Psoas muscle (tissue), 8 donors: ENCODE results near the gene ZNF573. TPM values are rescaled to one million over a fixed set of nuclear protein-coding genes. Genes with fewer than 3 reads are reported as not detected.
"Not testable (repeated sequence)": the region's sequence is repeated elsewhere in the genome, so short reads cannot be mapped to it uniquely, and the experiment has no call there.

Experiments used
- ATAC-seq, 4 donors: fragments of 200-7000 bp; cut with Tn5 transposase; one replicate each; pipeline ENCODE4 v1.9.1; 2020; ENCODE audit warnings: moderate library complexity in 3 of 4, mild to moderate bottlenecking in 2 of 4
- DNase-seq, 2 donors: peaks; one replicate each; pipeline ENCODE4 v3.0.0-alpha.2; 2020
- H3K27ac ChIP-seq: fragments of 200-600 bp; one replicate; pipeline ENCODE4 v1.8.0; 2022
- H3K27me3 ChIP-seq, 3 donors: fragments of 200-600 bp in 1 of 3; one replicate each; pipeline versions ENCODE4 v1.6.1 to v1.8.0; 2013 to 2022; ENCODE audit warnings: low read length in 2 of 3, mild to moderate bottlenecking in 2 of 3, moderate library complexity in 1 of 3; ENCODE audit not compliant: insufficient read depth in 3 of 3
- H3K36me3 ChIP-seq, 2 donors: fragments of 200-600 bp in 1 of 2; one replicate each; pipeline versions ENCODE4 v1.6.1 to v1.8.0; 2013 to 2022; ENCODE audit warnings: low read depth in 1 of 2, mild to moderate bottlenecking in 1 of 2, moderate library complexity in 1 of 2; ENCODE audit not compliant: insufficient read depth in 1 of 2
- H3K4me1 ChIP-seq: fragments of 200-600 bp; one replicate; pipeline ENCODE4 v1.8.0; 2022
- H3K4me3 ChIP-seq: fragments of 200-600 bp; one replicate; pipeline ENCODE4 v1.8.0; 2022; ENCODE audit warnings: mild to moderate bottlenecking
- H3K9me3 ChIP-seq: fragments of 200-600 bp; one replicate; pipeline ENCODE4 v1.8.0; 2022
- CTCF ChIP-seq: fragments of 200-600 bp; IDR thresholded peaks from one replicate; pipeline ENCODE4 v1.8.0; 2022; ENCODE audit warnings: antibody characterized with exemption
- WGBS, 3 donors: extraction: QIAGEN DNeasy Blood & Tissue Kit; methylation state at CpG; one replicate each; pipeline versions ENCODE4 v1.1.6 to v1.1.7; 2013; 5-methylcytosine and 5-hydroxymethylcytosine counted together
- intact Hi-C, 2 donors: fragments of 100-400 bp; cut with DNase I; formaldehyde crosslinking; loops; one replicate each; pipeline versions ENCODE4 v1.11.0 to v1.14.2; 2022
- polyA plus RNA-seq, 3 donors: library from polyadenylated mRNA; stranded (reverse); fragments of 200-250 nt; gene quantifications; one replicate each; pipeline ENCODE4 v1.2.3, GENCODE V29; 2013
- total RNA-seq, 4 donors: library from RNA; stranded (reverse); fragmentation: NEBNext Ultra II Directional in 2 of 4; extraction: Animal tissue kit (Norgen Biotek cat#: 25700) in 2 of 4; gene quantifications; one replicate each; pipeline versions ENCODE4 v1.2.1 to v1.2.4, GENCODE V29; 2021 to 2023
- donor health status: healthy with polysubstance abuse.
- donor health status: DM: no; HTN: no; CAD: no; lungs with moderate emphysema.
- donor health status: Bipolar disorder and iron deficiency.
- donor health status: healthy.
- donor health status: DM: yes; HTN: yes; CAD: no.
- donor health status: DM: no; HTN: no; CAD: no.
- donor health status: DM: no; HTN: no; CAD: no.
- donor health status: DM: yes; HTN: yes; CAD: no.

ZNF573 gene
- total and polyA plus RNA-seq, 7 donors = 0.81 to 9.7 (median 6.2) TPM

GRCh38 chr19:37763488-37763887 is 15.9 kb downstream of the ZNF573 start:
- H3K27ac ChIP-seq = no peak overlapping the region
- 86 to 98% (median 91%) methylated on average over 1 of the region's 1 CpG for WGBS, 3 donors
- peaks cover 0 to 77% of the 10 kb centered on the region in 2 donors for H3K36me3 ChIP-seq
- intact Hi-C loops = no loop called here
- H3K9me3 ChIP-seq = no peaks in the 10 kb centered on the region
- no peak for TF ChIP-seq CTCF
- no peaks in the 10 kb centered on the region for H3K4me1 ChIP-seq
- ATAC-seq (no peak), DNase-seq (no peak)
- H3K27me3 ChIP-seq = no peaks in the 10 kb centered on the region
- H3K4me3 ChIP-seq = no peak overlapping the region

GRCh38 chr19:37757683-37758082 is 21.7 kb downstream of the ZNF573 start:
- H3K4me3 ChIP-seq, H3K4me1 ChIP-seq, H3K27me3 ChIP-seq, H3K9me3 ChIP-seq, DNase-seq, intact Hi-C loops, H3K27ac ChIP-seq, ATAC-seq: not testable (repeated sequence)
- 94 to 97% (median 95%) methylated on average over 3 to 4 of the region's 4 CpGs for WGBS, 3 donors
- peaks cover 0 to 50% of the 10 kb centered on the region in 2 donors for H3K36me3 ChIP-seq

GRCh38 chr19:37738371-37738770 is 41.0 kb downstream of the ZNF573 start:
- 79 to 89% (median 81%) methylated on average over 5 of the region's 5 CpGs for WGBS, 3 donors
- Histone ChIP-seq H3K36me3 (peaks cover 6 to 26% of the 10 kb centered on the region in 2 donors), H3K9me3 (peaks cover 61% of the 10 kb centered on the region), H3K27me3 (no peaks in the 10 kb centered on the region), H3K4me1 (no peaks in the 10 kb centered on the region), H3K4me3 (no peak overlapping the region), H3K27ac (no peak overlapping the region)
- ATAC-seq (no peak), DNase-seq (no peak)
- intact Hi-C loops = no loop called here
- TF ChIP-seq CTCF = no peak

- DNase-seq (no peak), ATAC-seq (no peak)
- intact Hi-C loops = no loop called here
- Histone ChIP-seq H3K9me3 (peaks cover 9% of the 10 kb centered on the region), H3K27ac (no peak overlapping the region), H3K4me3 (no peak overlapping the region), H3K36me3 (no peaks in the 10 kb centered on the region), H3K27me3 (no peaks in the 10 kb centered on the region), H3K4me1 (no peaks in the 10 kb centered on the region)
- WGBS, 3 donors = 86 to 87% (median 87%) methylated on average over 2 of the region's 2 CpGs
- no peak for TF ChIP-seq CTCF
These were observed 54.2 kb downstream of the ZNF573 start for GRCh38 chr19:37725181-37725580.

- H3K27me3 ChIP-seq = no peaks in the 10 kb centered on the region
- intact Hi-C loops = no loop called here
- WGBS, 3 donors = 7 to 8% (median 7%) methylated on average over 8 of the region's 8 CpGs
- DNase-seq = no peak
- H3K4me3 ChIP-seq = peak overlapping the region; percentile 96
- H3K27ac ChIP-seq = peak overlapping the region; percentile 57
- H3K4me1 ChIP-seq = peaks cover 12% of the 10 kb centered on the region
- no peak for TF ChIP-seq CTCF
- no peak for ATAC-seq
- peaks cover 4% of the 10 kb centered on the region for H3K9me3 ChIP-seq
- H3K36me3 ChIP-seq = peaks cover 0 to 7% of the 10 kb centered on the region in 2 donors
These were observed 59.5 kb downstream of the ZNF573 start for GRCh38 chr19:37719927-37720265.
